Transverse colon (tissue), 4 donors: ENCODE data around the gene FAM9C. TPM values are rescaled to one million over a fixed set of nuclear protein-coding genes. Genes with fewer than 3 reads are reported as not detected.
A peak's percentile ranks its signal among the peaks of the same experiment; 100 is the strongest.

Experiments
- DNase-seq: peaks from one replicate; pipeline ENCODE4 v3.0.0-alpha.2; 2019
- H3K27ac ChIP-seq, 4 donors: fragments of 200-600 bp; sonication (generic); 2 replicates each; pipeline ENCODE4 v1.5.1; 2016 to 2018; ENCODE audit warnings: inconsistent platforms in 4 of 4
- H3K27me3 ChIP-seq: fragments of 200-600 bp; sonication (generic); 2 replicates; pipeline ENCODE4 v1.5.1; 2017; ENCODE audit warnings: inconsistent platforms
- H3K36me3 ChIP-seq, 4 donors: fragments of 200-600 bp; sonication (generic); 2 replicates each; pipeline ENCODE4 v1.5.1; 2017 to 2019; ENCODE audit warnings: inconsistent platforms in 4 of 4
- H3K4me1 ChIP-seq, 4 donors: fragments of 200-600 bp; sonication (generic); 2 replicates each; pipeline ENCODE4 v1.5.1; 2017 to 2020; ENCODE audit warnings: inconsistent platforms in 4 of 4
- H3K4me3 ChIP-seq, 4 donors: fragments of 200-600 bp; sonication (generic); 1 replicate in 1 of 4; 2 replicates in 3 of 4; pipeline versions ENCODE4 v1.5.1 to v1.6.1; 2017 to 2019; ENCODE audit warnings: inconsistent platforms in 4 of 4
- H3K9me3 ChIP-seq, 2 donors: fragments of 200-600 bp; sonication (generic); 2 replicates each; pipeline ENCODE4 v1.5.1; 2017 to 2019; ENCODE audit warnings: inconsistent platforms in 2 of 2
- CTCF ChIP-seq, 5 experiments: fragments of 200-600 bp in 3 of 5; fragments of 450-650 bp in 2 of 5; sonication (generic) in 3 of 5; IDR thresholded peaks; 1 replicate in 2 of 5; 2 replicates in 3 of 5; pipeline ENCODE4 v1.5.1; 2016 to 2017; ENCODE audit warnings: antibody characterized with exemption in 5 of 5, inconsistent platforms in 3 of 5, mild to moderate bottlenecking in 2 of 5, moderate library complexity in 1 of 5
- EP300 ChIP-seq: sonication (generic); formaldehyde crosslinking; IDR thresholded peaks from one replicate; pipeline ENCODE4 v1.6.1; 2017; ENCODE audit warnings: antibody characterized with exemption, low read depth
- POLR2A ChIP-seq: fragments of 450-650 bp; IDR thresholded peaks from one replicate; pipeline ENCODE4 v1.6.1; 2016; ENCODE audit warnings: antibody characterized with exemption, mild to moderate bottlenecking, moderate library complexity
- POLR2AphosphoS5 ChIP-seq, 3 donors: sonication (generic); formaldehyde crosslinking; IDR thresholded peaks; one replicate each; pipeline ENCODE4 v1.6.1; 2016; ENCODE audit warnings: antibody characterized with exemption in 3 of 3
- WGBS, 2 donors: methylation state at CpG; one replicate each; pipeline ENCODE4 v1.1.5; 2018; ENCODE audit warnings: low coverage in 1 of 2; 5-methylcytosine and 5-hydroxymethylcytosine counted together
- in situ Hi-C, 4 donors: fragments of 200-750 bp; cut with MboI; loops; one replicate each; pipeline versions ENCODE4 v1.15.0 to v1.15.1; 2017; ENCODE audit warnings: low sequenced_read_pairs in 3 of 4, low pct_ligation_motif_present in 1 of 4, low pct_unique_long_range_greater_than_20kb in 1 of 4
- intact Hi-C: fragments of 100-400 bp; cut with DNase I; formaldehyde crosslinking; loops from one replicate; pipeline ENCODE4 v1.15.1; 2023; ENCODE audit warnings: low total_unique reads
- total RNA-seq, 4 donors: library from RNA; depleted of rRNA; stranded (reverse); fragments of >200 nt; gene quantifications; one replicate each; pipeline ENCODE4 v1.1.0, GENCODE V29; 2016

FAM9C gene
- total RNA-seq, 4 donors from 2014 or later, result 0.14 to 0.64 TPM; not detected in 2

DNA sequence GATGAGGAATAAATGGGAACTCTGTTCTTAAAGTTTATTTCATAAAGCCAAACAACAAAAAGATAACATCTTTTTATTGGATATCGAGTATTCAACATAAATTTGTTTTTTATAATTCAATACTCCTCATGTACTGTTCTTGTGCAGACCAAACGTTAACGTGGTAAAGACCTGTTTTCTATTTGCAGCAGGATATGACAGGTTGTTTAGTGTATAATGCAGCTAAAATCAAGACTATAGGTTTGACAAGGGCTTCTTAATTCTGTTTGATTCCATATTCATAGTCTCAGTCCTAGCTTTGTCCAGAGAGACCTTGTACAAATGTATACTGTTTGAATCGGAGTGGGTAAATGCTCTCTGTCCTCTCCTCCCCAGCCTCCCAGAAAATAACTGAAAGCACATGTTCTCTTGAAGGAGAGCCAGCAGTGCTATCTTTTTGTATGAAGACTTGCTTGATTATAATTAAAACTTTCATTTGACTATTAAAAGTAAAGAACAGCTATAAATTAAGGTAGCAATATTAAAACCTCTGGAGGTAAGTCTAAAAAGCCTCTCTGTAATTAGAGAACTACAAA, 51.8 kb downstream of the FAM9C start:
- Histone ChIP-seq H3K27ac (peak overlapping the region in 1 of 4 donors; percentile 59), H3K27me3 (no peaks in the 10 kb centered on the region), H3K4me1 (peaks cover 0 to 25% (median 6%) of the 10 kb centered on the region in 4 donors), H3K36me3 (no peaks in the 10 kb centered on the region), H3K9me3 (no peaks in the 10 kb centered on the region), H3K4me3 (no peak overlapping the region)
- intact Hi-C loops (no loop called here), in situ Hi-C loops (loop anchor here in 2 of 4 donors (25.0 kb wide), 2 partner anchors 95 to 270 kb away; no protein-coding TSS in a partner anchor)
- TF ChIP-seq POLR2A, result no peak
- no peak for TF ChIP-seq CTCF (IDR thresholded peaks at IDR 0.05)
- TF ChIP-seq EP300, result no peak
- no peak for TF ChIP-seq POLR2AphosphoS5 (IDR thresholded peaks at IDR 0.05)
- 74 to 76% methylated on average over 4 of the region's 4 CpGs for WGBS, 2 donors
- DNase-seq, result no peak

GRCh38 chrX:12991575-12991974, 52.8 kb downstream of the FAM9C start:
- Histone ChIP-seq H3K9me3 (no peaks in the 10 kb centered on the region), H3K27ac (no peak overlapping the region), H3K4me1 (peaks cover 0 to 23% (median 4%) of the 10 kb centered on the region in 4 donors), H3K36me3 (no peaks in the 10 kb centered on the region), H3K27me3 (no peaks in the 10 kb centered on the region), H3K4me3 (no peak overlapping the region)
- DNase-seq, result no peak
- intact Hi-C loops (no loop called here), in situ Hi-C loops (loop anchor here in 2 of 4 donors (25.0 kb wide), 2 partner anchors 96 to 271 kb away; no protein-coding TSS in a partner anchor)
- TF ChIP-seq CTCF (IDR thresholded peaks at IDR 0.05) (no peak), POLR2AphosphoS5 (IDR thresholded peaks at IDR 0.05) (no peak), POLR2A (no peak), EP300 (no peak)
- 80 to 93% methylated on average over 1 to 3 of the region's 3 CpGs for WGBS, 2 donors

DNA sequence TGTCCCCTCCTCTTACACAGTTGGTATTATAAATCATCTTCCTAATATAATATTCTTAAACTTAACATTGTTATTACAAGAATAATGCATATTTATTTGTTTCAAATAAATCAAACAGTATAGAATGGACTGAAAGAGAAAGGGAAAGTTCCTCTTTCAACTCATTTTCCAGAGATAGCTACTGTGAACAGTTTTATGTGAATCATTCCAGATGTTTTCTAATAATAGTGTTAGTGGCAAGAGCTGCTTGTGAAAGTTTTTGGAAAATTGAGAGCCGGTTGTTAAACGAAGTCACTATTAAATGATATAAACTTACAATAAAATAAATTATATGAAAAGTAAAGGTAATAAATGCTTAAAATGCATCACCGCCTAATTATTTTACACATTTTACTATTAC, 55.0 kb downstream of the FAM9C start:
- Histone ChIP-seq H3K27ac (peak overlapping the region in 2 of 4 donors; percentile 61 to 73), H3K27me3 (no peaks in the 10 kb centered on the region), H3K36me3 (no peaks in the 10 kb centered on the region), H3K4me1 (peaks cover 0 to 28% (median 4%) of the 10 kb centered on the region in 4 donors), H3K9me3 (no peaks in the 10 kb centered on the region), H3K4me3 (no peak overlapping the region)
- no peak for TF ChIP-seq POLR2AphosphoS5 (IDR thresholded peaks at IDR 0.05)
- in situ Hi-C loops (loop anchor here in 2 of 4 donors (25.0 kb wide), 2 partner anchors 98 to 273 kb away; no protein-coding TSS in a partner anchor), intact Hi-C loops (no loop called here)
- 50 to 80% methylated on average over 3 of the region's 3 CpGs for WGBS, 2 donors
- DNase-seq, result no peak

DNA sequence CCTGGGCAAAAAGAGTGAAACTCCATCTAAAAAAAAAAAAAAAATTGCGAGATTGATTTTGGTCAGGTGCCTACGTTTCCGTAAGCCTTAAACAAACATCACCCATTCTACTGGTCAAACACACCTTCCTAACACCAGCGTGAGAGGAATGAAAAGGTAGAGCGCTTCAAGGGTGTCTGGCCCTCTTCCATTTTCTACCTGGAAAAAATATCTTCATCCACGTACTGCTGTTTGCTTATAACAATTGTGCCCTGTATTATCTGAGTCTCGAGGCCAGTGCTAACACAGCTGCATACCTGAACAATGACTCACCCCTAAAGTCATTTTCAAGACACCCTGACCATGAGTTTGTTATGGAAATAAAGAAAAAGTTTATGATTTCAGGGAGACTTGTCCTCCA, 55.6 kb downstream of the FAM9C start:
- WGBS, 2 donors, result 20 to 49% methylated on average over 1 to 7 of the region's 7 CpGs
- Histone ChIP-seq H3K4me1 (peaks cover 0 to 26% (median 4%) of the 10 kb centered on the region in 4 donors), H3K27me3 (no peaks in the 10 kb centered on the region), H3K4me3 (no peak overlapping the region), H3K36me3 (no peaks in the 10 kb centered on the region), H3K9me3 (no peaks in the 10 kb centered on the region), H3K27ac (peak overlapping the region; percentile 31 to 73 (median 61))
- in situ Hi-C loops (loop anchor here in 2 of 4 donors (25.0 kb wide), 2 partner anchors 99 to 274 kb away; no protein-coding TSS in a partner anchor), intact Hi-C loops (no loop called here)
- DNase-seq, result no peak
- TF ChIP-seq POLR2AphosphoS5 (IDR thresholded peaks at IDR 0.05), result no peak
- no peak for TF ChIP-seq POLR2A
- no peak for TF ChIP-seq CTCF (IDR thresholded peaks at IDR 0.05)
- TF ChIP-seq EP300, result no peak
